GM18858 (cell line): ENCODE measurements around the gene CSDE1.

Source experiments
- ATAC-seq: cut with Tn5 transposase; IDR thresholded peaks from one replicate; pipeline ENCODE4 v1.9.1; 2021; ENCODE audit not compliant: unreplicated experiment

The CSDE1 gene

GRCh38 chr1:114750780-114751179 lies 7.0 kb downstream of the CSDE1 start:
- no peak for ATAC-seq

- no peak for ATAC-seq
Measured at GRCh38 chr1:114749835-114750234, 7.9 kb downstream of the CSDE1 start.

- ATAC-seq: no peak
Measured at GRCh38 chr1:114746450-114747121, 11.2 kb downstream of the CSDE1 start.

- ATAC-seq: no peak
Measured at GRCh38 chr1:114745291-114745690, 12.5 kb downstream of the CSDE1 start.

GRCh38 chr1:114741963-114742746 lies 15.6 kb downstream of the CSDE1 start:
- ATAC-seq: no peak

- no peak for ATAC-seq
Measured at GRCh38 chr1:114740331-114740730, 17.5 kb downstream of the CSDE1 start.

GRCh38 chr1:114737314-114737849 lies 20.4 kb downstream of the CSDE1 start:
- ATAC-seq: no peak

- ATAC-seq: no peak
Measured at GRCh38 chr1:114735479-114735878, 22.3 kb downstream of the CSDE1 start.

- no peak for ATAC-seq
Measured at GRCh38 chr1:114729782-114730181, 28.0 kb downstream of the CSDE1 start.

- no peak for ATAC-seq
Measured at GRCh38 chr1:114728553-114728952, 29.2 kb downstream of the CSDE1 start.

- ATAC-seq: no peak
Measured at GRCh38 chr1:114725230-114725629, 32.6 kb downstream of the CSDE1 start.

- no peak for ATAC-seq
Measured at GRCh38 chr1:114723915-114724314, 33.9 kb downstream of the CSDE1 start.

- ATAC-seq: no peak
Measured at GRCh38 chr1:114723457-114723856, 34.3 kb downstream of the CSDE1 start.

GRCh38 chr1:114720492-114720891 lies 37.3 kb downstream of the CSDE1 start:
- ATAC-seq: no peak

GRCh38 chr1:114719424-114719787 lies 38.4 kb downstream of the CSDE1 start:
- ATAC-seq: no peak

GRCh38 chr1:114718661-114719423 lies 38.9 kb downstream of the CSDE1 start:
- ATAC-seq: no peak

GRCh38 chr1:114716304-114717170 lies 41.2 kb downstream of the CSDE1 start, which contains the start of gene NRAS:
Gene NRAS, minus strand, starts transcription at chr1:114716771. Its CDS starts 611 bp downstream, at chr1:114716160.
- ATAC-seq: peak; percentile 93

- ATAC-seq: no peak
Measured at GRCh38 chr1:114715952-114716303, 41.9 kb downstream of the CSDE1 start.

- ATAC-seq: no peak
Measured at GRCh38 chr1:114712977-114713376, 44.8 kb downstream of the CSDE1 start.

GRCh38 chr1:114710360-114710759 lies 47.4 kb downstream of the CSDE1 start:
- no peak for ATAC-seq

- ATAC-seq: no peak
Measured at GRCh38 chr1:114707604-114708003, 50.2 kb downstream of the CSDE1 start.
